ENCODE measurements around the gene TIAM2. TPM values are rescaled to one million over a fixed set of nuclear protein-coding genes. Genes with fewer than 3 reads are reported as not detected.

Gene TIAM2
- total and polyA plus RNA-seq, 9 of the 15 experiments (the other 6 are each of a cell fraction or from before 2014, with no cell fraction given) = 0.73 to 6.5 (median 4.3) TPM

- Histone ChIP-seq H3K4me2 (ENCODE audit: insufficient read depth, low read length) (no peak overlapping the region), H3K27me3 (ENCODE audit: control insufficient read depth in 2 of 2, insufficient read depth in 2 of 2, low read length in 2 of 2) (no peaks in the 10 kb centered on the region), H3K4me3 (no peak overlapping the region), H3K27ac (ENCODE audit: extremely low read depth, low read depth, low read length) (no peak overlapping the region), H3K9ac (ENCODE audit: insufficient read depth in 1 of 2, low read depth in 2 of 2, low read length in 2 of 2) (no peak overlapping the region), H2AFZ (ENCODE audit: low read depth, low read length) (no peak overlapping the region), H3K4me1 (replicated peaks in 1 of 2; ENCODE audit: control insufficient read depth in 2 of 2, insufficient read depth in 2 of 2, low read length in 2 of 2) (peaks cover 0 to 3% of the 10 kb centered on the region in 2 experiments; a peak in 1 of 5 replicates), H4K20me1 (replicated peaks; ENCODE audit: control insufficient read depth, insufficient read depth, low read length) (no peaks in the 10 kb centered on the region), H3K36me3 (ENCODE audit: control insufficient read depth, insufficient read depth, low read length) (peaks cover 73% of the 10 kb centered on the region; the same call in 2 of the 3 replicates), H3K9me3 (replicated peaks; ENCODE audit: control insufficient read depth, insufficient read depth, low read depth, low read length) (no peaks in the 10 kb centered on the region), H3K9me1 (ENCODE audit: control insufficient read depth, insufficient read depth, low read length) (no peaks in the 10 kb centered on the region), H3K79me2 (ENCODE audit: control insufficient read depth, insufficient read depth, low read length) (no peaks in the 10 kb centered on the region)
- intact Hi-C loops (cut with micrococcal nuclease) (no loop called here), in situ Hi-C loops (cut with MboI) (no loop called here)
- CTCF ChIA-PET (ENCODE audit: low intra/inter-chr PET ratio) = no interaction called here
- no peak for TF ChIP-seq PYGO2 (tag; IDR thresholded peaks at IDR 0.05)
- TF ChIP-seq DDX20 (tag; IDR thresholded peaks at IDR 0.05; ENCODE audit: low read depth) = no peak
- TF ChIP-seq SMC3 (conservative IDR thresholded peaks at IDR 0.05; ENCODE audit: insufficient read depth, low read depth, low read length) = no peak
- no peak for TF ChIP-seq POLR3G (IDR thresholded peaks at IDR 0.05; ENCODE audit: extremely low read depth, insufficient read length, insufficient replicate concordance)
- no peak for TF ChIP-seq KAT8 (IDR thresholded peaks at IDR 0.05; ENCODE audit: low read depth)
- no peak for TF ChIP-seq ETS1 (conservative IDR thresholded peaks at IDR 0.05; ENCODE audit: control insufficient read depth, low read depth, low read length)
- no peak for TF ChIP-seq XRCC4 (IDR thresholded peaks at IDR 0.05; ENCODE audit: extremely low read depth, insufficient read depth, insufficient read length)
- no peak for TF ChIP-seq WHSC1 (IDR thresholded peaks at IDR 0.05; ENCODE audit: low read length)
- no peak for TF ChIP-seq CBFA2T2 (conservative IDR thresholded peaks at IDR 0.05)
- no peak for TF ChIP-seq TSC22D4 (tag; IDR thresholded peaks at IDR 0.05)
- TF ChIP-seq ELF1 (tag; IDR thresholded peaks at IDR 0.05) = no peak
- no peak for TF ChIP-seq ZNF589 (CRISPR knock-in tag; IDR thresholded peaks at IDR 0.05; ENCODE audit: low read depth)
- no peak for TF ChIP-seq ZNF668 (CRISPR knock-in tag; IDR thresholded peaks at IDR 0.05)
- no peak for FAIRE-seq
- no TSS peak for BruUV-seq (replicated peaks)
- WGBS (ENCODE audit: insufficient coverage, low coverage, missing lambda C conversion rate) = 90% methylated on average over 8 of the region's 8 CpGs
- no peak for ATAC-seq
- POLR2A ChIA-PET = interaction anchor here (0.7 to 2.9 kb wide), 4 partner anchors 12 to 1658 kb away, joined by 3 to 20 read pairs (median 4); no protein-coding TSS in a partner anchor
- DNase-seq (ENCODE audit: extremely low read depth in 1 of 4, low spot score in 3 of 4) = no peak
These were observed 257.5 kb downstream of the TIAM2 start for GRCh38 chr6:155252581-155252980.

Measured in K562 (cell line).